ENCODE data around the gene SPRY4. TPM values are rescaled to one million over a fixed set of nuclear protein-coding genes. Genes with fewer than 3 reads are reported as not detected.

The SPRY4 gene
- total RNA-seq, 2 experiments from 2014 or later: 0.93 to 0.98 TPM

DNA sequence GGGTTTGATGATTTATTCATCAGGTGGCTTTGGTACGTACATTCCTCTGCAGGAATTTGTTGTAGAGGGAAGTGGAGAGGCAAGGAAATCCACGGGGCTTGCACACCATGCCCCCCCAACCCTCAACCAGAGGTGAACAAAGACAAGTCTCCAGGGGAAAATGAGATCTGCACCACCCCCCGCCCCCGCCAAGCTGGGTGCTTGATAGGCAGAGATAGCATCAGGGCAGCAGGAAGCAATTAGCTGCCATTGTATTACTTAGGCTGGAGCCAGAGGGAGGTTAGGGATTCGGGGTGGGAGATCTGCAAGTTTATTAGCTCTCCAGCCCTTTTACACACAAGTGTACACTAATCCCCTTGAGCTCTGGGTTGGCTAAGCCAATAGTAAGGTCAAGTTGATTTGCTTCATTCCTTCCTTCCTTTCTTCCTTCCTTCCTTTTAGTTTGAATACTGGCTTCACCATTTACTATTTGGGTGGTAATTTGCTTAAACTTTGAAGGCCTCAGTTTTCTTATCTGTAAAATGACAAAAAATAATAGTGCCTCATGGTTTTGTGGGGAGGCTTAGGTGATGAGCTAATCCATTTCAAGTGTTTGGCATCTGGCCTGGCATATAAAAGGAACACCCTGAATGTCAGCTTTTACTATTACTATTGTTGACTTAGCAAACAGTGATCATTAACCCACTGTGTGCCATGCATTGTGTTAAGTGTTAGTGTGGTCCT is 34.1 kb downstream of the SPRY4 start:
- Mint-ChIP-seq H3K4me3 (no peak overlapping the region), H3K27ac (no peak overlapping the region), H3K9me3 (ENCODE audit: low read depth) (no peaks in the 10 kb centered on the region), H3K27me3 (no peaks in the 10 kb centered on the region), H3K36me3 (ENCODE audit: low read depth) (no peaks in the 10 kb centered on the region), H3K4me1 (peaks cover 8% of the 10 kb centered on the region)
- ATAC-seq (no peak), DNase-seq (no peak)
- CTCF ChIA-PET: interaction anchor here (0.6 to 1.2 kb wide), 2 partner anchors 32 to 35 kb away, joined by 3 read pairs; partner anchors contain the start of gene SPRY4
- intact Hi-C loops (cut with DNase I, micrococcal nuclease): no loop called here
- POLR2A ChIA-PET: no interaction called here

DNA sequence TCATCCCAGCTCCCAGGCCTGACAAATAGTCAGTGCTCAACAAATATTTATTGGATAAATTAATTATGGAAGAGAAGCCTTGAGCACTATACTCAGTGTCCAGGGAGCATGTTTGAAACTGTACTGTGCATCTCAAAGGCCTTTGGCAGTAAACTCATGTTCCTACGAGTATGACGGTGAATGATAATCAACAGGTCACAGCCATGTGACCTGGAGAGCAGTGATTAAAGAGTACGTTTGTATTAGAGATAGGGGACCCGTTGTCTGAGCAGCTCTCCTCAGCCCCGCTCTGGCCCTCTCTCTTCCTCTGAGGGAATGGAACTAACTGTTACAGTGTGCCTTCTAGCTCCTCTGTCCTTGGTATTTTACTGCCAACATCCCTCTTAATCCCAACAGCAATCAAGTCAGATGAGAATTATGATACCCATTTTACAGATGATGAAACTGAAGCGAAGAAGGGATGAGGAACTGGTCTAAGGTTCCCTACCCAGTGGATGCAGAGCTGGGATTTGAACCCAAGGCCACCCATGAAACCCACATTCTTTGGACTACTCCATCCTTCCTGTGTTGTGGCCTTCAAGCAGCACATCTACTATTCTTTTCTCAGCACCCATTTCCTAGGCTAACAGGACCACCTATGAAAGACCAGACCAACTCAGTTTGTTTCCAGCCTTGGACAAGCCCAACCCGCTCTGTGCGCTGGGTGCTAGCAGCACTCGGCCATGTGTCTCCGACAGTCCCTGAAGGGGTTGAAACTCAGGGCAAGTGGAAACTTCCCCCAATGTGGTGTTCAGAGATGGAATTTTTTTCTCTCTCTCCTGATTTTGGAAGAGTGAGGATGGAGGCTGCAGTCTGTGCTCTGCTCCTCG is 34.9 kb downstream of the SPRY4 start:
- DNase-seq: no peak
- ATAC-seq: no peak
- Mint-ChIP-seq H3K36me3 (ENCODE audit: low read depth) (no peaks in the 10 kb centered on the region), H3K27ac (no peak overlapping the region), H3K4me1 (peaks cover 8% of the 10 kb centered on the region), H3K9me3 (ENCODE audit: low read depth) (no peaks in the 10 kb centered on the region), H3K27me3 (no peaks in the 10 kb centered on the region), H3K4me3 (no peak overlapping the region)
- ChIA-PET POLR2A (no interaction called here), CTCF (interaction anchor here (1.2 kb wide), 1 partner anchor 35 kb away, joined by 3 read pairs; the partner anchor contains the start of gene SPRY4)
- intact Hi-C loops (cut with DNase I, micrococcal nuclease): no loop called here

- Mint-ChIP-seq H3K4me1 (peaks cover 5% of the 10 kb centered on the region), H3K27ac (no peak overlapping the region), H3K36me3 (ENCODE audit: low read depth) (no peaks in the 10 kb centered on the region), H3K4me3 (no peak overlapping the region), H3K9me3 (ENCODE audit: low read depth) (no peaks in the 10 kb centered on the region), H3K27me3 (no peaks in the 10 kb centered on the region)
- intact Hi-C loops (cut with DNase I, micrococcal nuclease): no loop called here
- ATAC-seq (no peak), DNase-seq (no peak)
- CTCF ChIA-PET: no interaction called here
- POLR2A ChIA-PET: no interaction called here
These were observed 36.9 kb downstream of the SPRY4 start for GRCh38 chr5:142287973-142288313.

DNA sequence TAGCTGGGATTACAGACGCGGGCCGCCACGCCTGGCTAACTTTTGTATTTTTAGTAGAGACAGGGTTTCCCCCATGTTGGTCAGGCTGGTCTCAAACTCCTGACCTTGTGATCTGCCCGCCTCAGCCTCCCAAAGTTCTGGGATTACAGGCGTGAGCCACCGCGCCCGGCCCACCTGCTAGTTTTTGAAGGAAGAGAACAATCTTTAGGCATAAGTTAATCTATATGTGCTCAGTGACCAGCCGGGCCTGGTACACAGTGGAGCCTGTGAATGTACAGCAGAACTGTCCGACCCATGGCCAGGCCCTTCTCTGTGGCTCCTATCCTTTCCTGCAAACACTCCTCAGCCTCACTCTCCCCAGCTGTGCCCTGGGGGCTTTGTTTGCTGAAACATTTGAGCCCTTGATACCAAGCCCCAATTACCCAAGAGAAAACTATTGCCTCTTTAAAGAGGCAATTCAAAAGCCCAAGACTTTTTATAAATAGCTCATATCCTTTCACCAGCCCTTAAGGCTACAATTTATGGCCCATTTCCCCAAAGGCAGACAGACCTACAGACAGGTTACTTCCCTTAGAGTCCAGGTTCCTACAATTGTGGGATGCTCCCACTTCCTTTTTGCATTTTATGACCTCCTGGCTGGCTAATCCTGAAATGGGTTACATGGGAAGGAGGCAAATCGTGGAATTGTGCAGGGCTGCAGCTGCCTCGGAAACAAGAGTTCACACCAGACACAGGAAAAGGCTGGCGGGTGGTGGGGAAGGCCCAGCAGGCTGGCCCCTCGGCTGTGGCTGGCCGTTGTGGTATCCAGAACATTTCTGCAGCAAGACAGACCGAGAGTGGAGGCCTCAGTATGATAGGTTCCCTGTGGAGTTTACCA is 37.5 kb downstream of the SPRY4 start:
- Mint-ChIP-seq H3K4me3 (no peak overlapping the region), H3K4me1 (peaks cover 5% of the 10 kb centered on the region), H3K36me3 (ENCODE audit: low read depth) (no peaks in the 10 kb centered on the region), H3K27ac (no peak overlapping the region), H3K27me3 (no peaks in the 10 kb centered on the region), H3K9me3 (ENCODE audit: low read depth) (no peaks in the 10 kb centered on the region)
- ATAC-seq (no peak), DNase-seq (no peak)
- CTCF ChIA-PET: interaction anchor here (1.0 kb wide), 1 partner anchor 10 kb away, joined by 3 read pairs; no protein-coding TSS in a partner anchor
- POLR2A ChIA-PET: no interaction called here
- intact Hi-C loops (cut with DNase I, micrococcal nuclease): no loop called here

DNA sequence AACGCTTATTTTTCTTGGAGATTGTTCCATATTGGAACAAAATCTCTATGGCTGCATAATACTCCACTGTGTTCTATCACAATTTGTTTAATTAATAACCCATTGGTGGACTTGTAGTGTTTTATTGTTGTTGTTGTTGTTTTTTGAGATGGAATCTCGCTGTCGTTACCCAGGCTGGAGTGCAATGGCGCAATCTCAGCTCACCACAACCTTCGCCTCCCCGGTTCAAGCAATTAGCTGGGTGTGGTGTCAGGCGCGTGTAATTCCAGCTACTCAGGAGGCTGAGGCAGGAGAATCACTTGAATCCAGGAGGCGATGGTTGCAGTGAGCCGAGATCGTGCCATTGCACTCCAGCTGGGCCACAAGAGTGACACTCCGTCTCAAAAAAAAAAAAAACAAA is 38.7 kb downstream of the SPRY4 start:
- H3K4me3 Mint-ChIP-seq: no peak overlapping the region
- intact Hi-C loops (cut with DNase I, micrococcal nuclease): no loop called here
- ATAC-seq: no peak
- H3K4me1 Mint-ChIP-seq: peaks cover 5% of the 10 kb centered on the region
- POLR2A ChIA-PET: no interaction called here
- H3K27ac Mint-ChIP-seq: no peak overlapping the region
- no peaks in the 10 kb centered on the region for H3K27me3 Mint-ChIP-seq
- no peaks in the 10 kb centered on the region for H3K9me3 Mint-ChIP-seq (ENCODE audit: low read depth)
- no peaks in the 10 kb centered on the region for H3K36me3 Mint-ChIP-seq (ENCODE audit: low read depth)
- no peak for DNase-seq
- CTCF ChIA-PET: interaction anchor here (0.5 kb wide), 1 partner anchor 212 kb away, joined by 3 read pairs; no protein-coding TSS in a partner anchor

GRCh38 chr5:142283304-142283703 is 41.5 kb downstream of the SPRY4 start:
- Mint-ChIP-seq H3K27ac (no peak overlapping the region), H3K36me3 (ENCODE audit: low read depth) (no peaks in the 10 kb centered on the region), H3K27me3 (no peaks in the 10 kb centered on the region), H3K4me1 (peaks cover 5% of the 10 kb centered on the region), H3K4me3 (no peak overlapping the region), H3K9me3 (ENCODE audit: low read depth) (no peaks in the 10 kb centered on the region)
- ChIA-PET CTCF (no interaction called here), POLR2A (no interaction called here)
- ATAC-seq (no peak), DNase-seq (no peak)
- intact Hi-C loops (cut with DNase I, micrococcal nuclease): no loop called here

- Mint-ChIP-seq H3K4me1 (no peaks in the 10 kb centered on the region), H3K27ac (no peak overlapping the region), H3K27me3 (no peaks in the 10 kb centered on the region), H3K36me3 (ENCODE audit: low read depth) (no peaks in the 10 kb centered on the region), H3K4me3 (no peak overlapping the region), H3K9me3 (ENCODE audit: low read depth) (no peaks in the 10 kb centered on the region)
- ChIA-PET POLR2A (no interaction called here), CTCF (interaction anchor here (0.6 kb wide), 2 partner anchors 26 to 38 kb away, joined by 3 read pairs; no protein-coding TSS in a partner anchor)
- ATAC-seq (no peak), DNase-seq (no peak)
- intact Hi-C loops (cut with DNase I, micrococcal nuclease): no loop called here
These were observed 42.9 kb downstream of the SPRY4 start for GRCh38 chr5:142281966-142282365.

GRCh38 chr5:142281008-142281367 is 43.8 kb downstream of the SPRY4 start:
- no peak overlapping the region for H3K4me3 Mint-ChIP-seq
- ChIA-PET CTCF (interaction anchor here (0.9 kb wide), 1 partner anchor 76 kb away, joined by 3 read pairs; no protein-coding TSS in a partner anchor), POLR2A (no interaction called here)
- no peak for DNase-seq
- H3K27ac Mint-ChIP-seq: no peak overlapping the region
- ATAC-seq: no peak
- no peaks in the 10 kb centered on the region for H3K9me3 Mint-ChIP-seq (ENCODE audit: low read depth)
- no peaks in the 10 kb centered on the region for H3K4me1 Mint-ChIP-seq
- H3K36me3 Mint-ChIP-seq (ENCODE audit: low read depth): no peaks in the 10 kb centered on the region
- no peaks in the 10 kb centered on the region for H3K27me3 Mint-ChIP-seq
- intact Hi-C loops (cut with DNase I, micrococcal nuclease): no loop called here

DNA sequence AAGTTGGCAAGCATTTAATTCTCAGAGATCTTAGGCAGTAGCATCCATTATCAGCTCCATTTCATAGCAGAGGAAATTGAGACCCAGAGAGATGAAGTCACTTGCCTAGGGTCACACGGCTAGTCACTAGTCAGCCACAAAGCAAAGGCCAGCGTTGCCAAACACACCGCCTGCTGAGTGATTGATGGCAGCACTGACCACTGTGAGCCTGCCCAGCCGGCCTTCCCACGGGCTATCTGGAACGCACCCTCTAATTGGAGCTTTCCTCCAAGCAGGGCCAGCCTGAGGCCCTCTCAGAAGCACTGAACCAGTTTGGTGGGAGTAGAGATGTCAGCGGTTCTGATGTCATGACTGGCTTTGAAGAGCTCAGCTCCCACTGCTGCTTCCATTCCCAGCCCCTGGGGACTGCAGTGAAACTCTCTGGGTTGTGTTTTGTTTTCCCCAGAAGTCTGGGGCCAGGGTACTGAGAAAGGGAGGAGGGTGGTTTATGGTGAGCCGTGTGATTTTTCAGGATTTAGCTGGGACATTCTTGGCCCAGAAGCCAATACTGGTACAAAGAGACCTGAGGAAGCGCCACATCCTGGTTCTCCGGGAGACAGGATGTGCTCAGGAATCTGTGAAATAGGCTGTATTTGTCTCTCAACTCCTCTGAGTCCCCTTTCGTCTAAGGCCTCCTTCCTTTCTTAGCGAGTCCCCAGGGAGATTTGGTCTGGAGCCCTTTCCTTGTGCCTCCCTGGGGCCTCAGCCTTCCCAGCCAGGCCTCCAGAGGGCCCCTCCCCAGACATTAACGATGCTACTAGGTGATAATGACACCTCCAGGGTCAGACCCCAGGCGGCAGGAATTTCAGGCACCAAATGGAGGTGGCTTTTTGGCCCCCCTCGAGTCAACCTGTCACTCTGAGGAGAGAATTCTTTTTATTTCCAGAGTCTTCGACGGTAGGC is 44.5 kb downstream of the SPRY4 start:
- Mint-ChIP-seq H3K27me3 (no peaks in the 10 kb centered on the region), H3K4me3 (no peak overlapping the region), H3K9me3 (ENCODE audit: low read depth) (no peaks in the 10 kb centered on the region), H3K27ac (no peak overlapping the region), H3K36me3 (ENCODE audit: low read depth) (no peaks in the 10 kb centered on the region), H3K4me1 (no peaks in the 10 kb centered on the region)
- ChIA-PET POLR2A (interaction anchor here (0.6 kb wide), 1 partner anchor 388 kb away, joined by 3 read pairs; no protein-coding TSS in a partner anchor), CTCF (interaction anchor here (0.9 to 1.3 kb wide), 3 partner anchors 16 to 75 kb away, joined by 3 read pairs; no protein-coding TSS in a partner anchor)
- ATAC-seq (no peak), DNase-seq (no peak)
- intact Hi-C loops (cut with DNase I, micrococcal nuclease): no loop called here

DNA sequence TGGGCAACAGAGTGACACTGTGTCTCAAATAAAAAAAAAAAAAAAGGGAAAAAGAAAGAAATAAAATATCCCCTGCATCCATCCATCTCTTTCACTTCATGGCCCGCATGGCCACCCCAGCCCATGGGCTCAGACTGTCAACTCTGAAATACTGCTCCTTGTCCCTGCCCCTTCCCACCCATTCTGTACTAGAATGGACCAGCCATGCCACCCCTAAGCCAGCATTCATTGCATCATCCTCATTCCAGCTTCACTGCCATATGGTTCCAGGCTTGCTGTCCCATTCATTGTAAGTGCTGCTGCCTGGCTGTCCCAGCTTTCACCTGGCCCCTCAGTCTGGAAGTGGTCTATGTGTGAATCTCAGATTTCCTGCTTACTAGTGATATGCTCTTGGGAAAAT is 46.2 kb downstream of the SPRY4 start:
- H3K4me3 Mint-ChIP-seq: no peak overlapping the region
- no peak for DNase-seq
- intact Hi-C loops (cut with DNase I, micrococcal nuclease): no loop called here
- no peaks in the 10 kb centered on the region for H3K9me3 Mint-ChIP-seq (ENCODE audit: low read depth)
- CTCF ChIA-PET: interaction anchor here (0.6 kb wide), 1 partner anchor 95 kb away, joined by 3 read pairs; no protein-coding TSS in a partner anchor
- H3K27me3 Mint-ChIP-seq: no peaks in the 10 kb centered on the region
- POLR2A ChIA-PET: no interaction called here
- H3K36me3 Mint-ChIP-seq (ENCODE audit: low read depth): no peaks in the 10 kb centered on the region
- H3K4me1 Mint-ChIP-seq: no peaks in the 10 kb centered on the region
- no peak for ATAC-seq
- no peak overlapping the region for H3K27ac Mint-ChIP-seq
